Gastrocnemius medialis (tissue), 4 donors: ENCODE measurements around the gene LTB4R2. TPM values are rescaled to one million over a fixed set of nuclear protein-coding genes. Genes with fewer than 3 reads are reported as not detected.

Experiments used
- ATAC-seq, 2 donors: fragments of 150-250 bp; one replicate each; pipeline ENCODE4 v1.9.1; 2016
- DNase-seq, 2 donors: peaks; one replicate each; pipeline ENCODE4 v3.0.0-alpha.2; 2019
- H3K27ac ChIP-seq, 4 donors: fragments of 200-600 bp; sonication (generic); 1 replicate in 1 of 4; 2 replicates in 3 of 4; pipeline ENCODE4 v1.5.1; 2016 to 2018; ENCODE audit warnings: mild to moderate bottlenecking in 2 of 4, moderate library complexity in 1 of 4
- H3K27me3 ChIP-seq, 3 donors: fragments of 200-600 bp; sonication (generic) in 2 of 3; 1 replicate in 1 of 3; 2 replicates in 2 of 3; pipeline versions ENCODE4 v1.5.1 to v1.6.0; 2016 to 2019; ENCODE audit warnings: mild to moderate bottlenecking in 1 of 3, moderate library complexity in 1 of 3
- H3K36me3 ChIP-seq, 2 donors: fragments of 200-600 bp; sonication (generic) in 1 of 2; one replicate each; pipeline ENCODE4 v1.5.1; 2017 to 2018
- H3K4me1 ChIP-seq, 2 donors: fragments of 200-600 bp; sonication (generic) in 1 of 2; one replicate each; pipeline ENCODE4 v1.5.1; 2016 to 2017; ENCODE audit warnings: mild to moderate bottlenecking in 2 of 2
- H3K4me3 ChIP-seq, 4 donors: fragments of 200-600 bp; sonication (generic) in 3 of 4; 1 replicate in 1 of 4; 2 replicates in 3 of 4; pipeline ENCODE4 v1.5.1; 2016 to 2019; ENCODE audit warnings: mild to moderate bottlenecking in 2 of 4
- H3K9me3 ChIP-seq, 3 donors: fragments of 200-600 bp; sonication (generic) in 2 of 3; 1 replicate in 1 of 3; 2 replicates in 2 of 3; pipeline ENCODE4 v1.5.1; 2016 to 2019
- CTCF ChIP-seq, 5 experiments: fragments of 450-650 bp in 3 of 5; fragments of 200-600 bp in 2 of 5; sonication (generic) in 2 of 5; IDR thresholded peaks in 4 of 5; conservative IDR thresholded peaks in 1 of 5; 1 replicate in 4 of 5; 2 replicates in 1 of 5; pipeline ENCODE4 v1.5.1; 2016 to 2019; ENCODE audit warnings: antibody characterized with exemption in 5 of 5, mild to moderate bottlenecking in 3 of 5, moderate library complexity in 3 of 5
- POLR2A ChIP-seq, 2 donors: fragments of 450-650 bp; IDR thresholded peaks; one replicate each; pipeline ENCODE4 v1.6.1; 2017; ENCODE audit warnings: antibody characterized with exemption in 2 of 2, mild to moderate bottlenecking in 2 of 2, moderate library complexity in 2 of 2
- in situ Hi-C, 4 donors: fragments of 200-750 bp; cut with MboI; loops; one replicate each; pipeline versions ENCODE4 v1.15.0 to v1.8.0; 2017; ENCODE audit warnings: low sequenced_read_pairs in 4 of 4
- intact Hi-C: fragments of 100-400 bp; cut with DNase I; formaldehyde crosslinking; loops from one replicate; pipeline ENCODE4 v1.15.1; 2023; ENCODE audit warnings: low total_unique reads
- total RNA-seq, 4 donors: library from RNA; depleted of rRNA; stranded (reverse); fragments of >200 nt; gene quantifications; one replicate each; pipeline versions ENCODE4 v1.1.0 to v1.2.3, GENCODE V29; 2016

The LTB4R2 gene
- total RNA-seq, 4 donors from 2014 or later, result 0.39 to 3.3 (median 2.0) TPM

- intact Hi-C loops, result loop anchor here (1.0 to 10.0 kb wide), 3 partner anchors 57 to 349 kb away; partner anchors contain the start of genes IRF9 and TINF2
- H3K36me3 ChIP-seq, result peaks cover 0 to 36% of the 10 kb centered on the region in 2 donors
Observed at GRCh38 chr14:24299255-24300191, 10.4 kb upstream of the LTB4R2 start, which contains the start of the genes DHRS1 and NOP9. TSS of gene DHRS1 (minus strand) at chr14:24299780. CDS start at chr14:24299106, 674 bp downstream. TSS of gene NOP9 (plus strand) at chr14:24299850. CDS start at chr14:24299955, 105 bp downstream.

GRCh38 chr14:24300326-24300980 is 9.5 kb upstream of the LTB4R2 start:
- no peak for DNase-seq
- intact Hi-C loops, result no loop called here
- Histone ChIP-seq H3K27ac (peak overlapping the region; percentile 75 to 89 (median 88)), H3K9me3 (no peaks in the 10 kb centered on the region), H3K36me3 (peaks cover 0 to 45% of the 10 kb centered on the region in 2 donors), H3K27me3 (no peaks in the 10 kb centered on the region), H3K4me1 (peaks cover 13 to 20% of the 10 kb centered on the region in 2 donors), H3K4me3 (peak overlapping the region; percentile 82 to 97 (median 88))
- no peak for ATAC-seq
- in situ Hi-C loops, result loop anchor here in 1 of 4 donors (10.0 kb wide), 1 partner anchor 56 kb away; the partner anchor contains the start of gene TINF2
- TF ChIP-seq CTCF (IDR thresholded peaks at IDR 0.05 in 4 of 5, conservative IDR thresholded peaks at IDR 0.05 in 1 of 5), result no peak
- no peak for TF ChIP-seq POLR2A (IDR thresholded peaks at IDR 0.05)

More at GRCh38 chr14:24299255-24300191, 10.4 kb upstream of the LTB4R2 start, which contains the start of the genes DHRS1 and NOP9:
- ATAC-seq (peak; percentile 90 to 95), DNase-seq (peak; percentile 68 to 85)
- Histone ChIP-seq H3K4me1 (peaks cover 13 to 20% of the 10 kb centered on the region in 2 donors), H3K27ac (peak within 1 kb of the TSS; percentile 75 to 89 (median 88)), H3K9me3 (no peaks in the 10 kb centered on the region), H3K27me3 (no peaks in the 10 kb centered on the region), H3K4me3 (peak within 1 kb of the TSS; percentile 82 to 97 (median 88))
- TF ChIP-seq POLR2A (IDR thresholded peaks at IDR 0.05) (peak; percentile 26 to 59), CTCF (IDR thresholded peaks at IDR 0.05 in 4 of 5, conservative IDR thresholded peaks at IDR 0.05 in 1 of 5) (peak in 1 of 5 experiments; percentile 3)
- in situ Hi-C loops, result loop anchor here (5.0 to 10.0 kb wide), 2 partner anchors 55 to 57 kb away; partner anchors contain the start of gene TINF2 (in 4 of the 4)

GRCh38 chr14:24304019-24304387 is 5.9 kb upstream of the LTB4R2 start:
- H3K27ac ChIP-seq, result no peak overlapping the region
- in situ Hi-C loops (loop anchor here in 1 of 4 donors (10.0 kb wide), 1 partner anchor 59 kb away; the partner anchor contains the start of gene TINF2), intact Hi-C loops (no loop called here)
- H3K9me3 ChIP-seq, result no peaks in the 10 kb centered on the region
- H3K4me1 ChIP-seq, result peaks cover 14 to 17% of the 10 kb centered on the region in 2 donors
- no peaks in the 10 kb centered on the region for H3K27me3 ChIP-seq
- ATAC-seq (no peak), DNase-seq (no peak)
- peaks cover 0 to 63% of the 10 kb centered on the region in 2 donors for H3K36me3 ChIP-seq
- TF ChIP-seq CTCF (IDR thresholded peaks at IDR 0.05 in 4 of 5, conservative IDR thresholded peaks at IDR 0.05 in 1 of 5), result no peak
- TF ChIP-seq POLR2A (IDR thresholded peaks at IDR 0.05), result no peak
- H3K4me3 ChIP-seq, result no peak overlapping the region

GRCh38 chr14:24307156-24307574 is 2.8 kb upstream of the LTB4R2 start:
- DNase-seq (no peak), ATAC-seq (no peak)
- in situ Hi-C loops, result loop anchor here in 1 of 4 donors (10.0 kb wide), 1 partner anchor 62 kb away; the partner anchor contains the start of gene TINF2
- H3K27me3 ChIP-seq, result no peaks in the 10 kb centered on the region
- peaks cover 12 to 13% of the 10 kb centered on the region in 2 donors for H3K4me1 ChIP-seq
- no peak overlapping the region for H3K27ac ChIP-seq
- TF ChIP-seq POLR2A (IDR thresholded peaks at IDR 0.05) (no peak), CTCF (IDR thresholded peaks at IDR 0.05 in 4 of 5, conservative IDR thresholded peaks at IDR 0.05 in 1 of 5) (no peak)
- intact Hi-C loops, result no loop called here
- H3K9me3 ChIP-seq, result no peaks in the 10 kb centered on the region
- no peak overlapping the region for H3K4me3 ChIP-seq
- peaks cover 0 to 51% of the 10 kb centered on the region in 2 donors for H3K36me3 ChIP-seq
